ENCODE results near the gene XXYLT1.

Gene XXYLT1

GRCh38 chr3:195032106-195032759, 238.7 kb downstream of the XXYLT1 start:
- TF ChIP-seq, protein P1, sequence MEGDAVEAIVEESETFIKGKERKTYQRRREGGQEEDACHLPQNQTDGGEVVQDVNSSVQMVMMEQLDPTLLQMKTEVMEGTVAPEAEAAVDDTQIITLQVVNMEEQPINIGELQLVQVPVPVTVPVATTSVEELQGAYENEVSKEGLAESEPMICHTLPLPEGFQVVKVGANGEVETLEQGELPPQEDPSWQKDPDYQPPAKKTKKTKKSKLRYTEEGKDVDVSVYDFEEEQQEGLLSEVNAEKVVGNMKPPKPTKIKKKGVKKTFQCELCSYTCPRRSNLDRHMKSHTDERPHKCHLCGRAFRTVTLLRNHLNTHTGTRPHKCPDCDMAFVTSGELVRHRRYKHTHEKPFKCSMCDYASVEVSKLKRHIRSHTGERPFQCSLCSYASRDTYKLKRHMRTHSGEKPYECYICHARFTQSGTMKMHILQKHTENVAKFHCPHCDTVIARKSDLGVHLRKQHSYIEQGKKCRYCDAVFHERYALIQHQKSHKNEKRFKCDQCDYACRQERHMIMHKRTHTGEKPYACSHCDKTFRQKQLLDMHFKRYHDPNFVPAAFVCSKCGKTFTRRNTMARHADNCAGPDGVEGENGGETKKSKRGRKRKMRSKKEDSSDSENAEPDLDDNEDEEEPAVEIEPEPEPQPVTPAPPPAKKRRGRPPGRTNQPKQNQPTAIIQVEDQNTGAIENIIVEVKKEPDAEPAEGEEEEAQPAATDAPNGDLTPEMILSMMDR (IDR thresholded peaks at IDR 0.05; ENCODE audit: extremely low read depth, insufficient read depth, missing control alignments): no peak
- no peak for DNase-seq (ENCODE audit: low spot score)
- in situ Hi-C loops (cut with MboI; ENCODE audit: low pct_unique_long_range_greater_than_20kb, low sequenced_read_pairs, unreplicated experiment): no loop called here

DNA sequence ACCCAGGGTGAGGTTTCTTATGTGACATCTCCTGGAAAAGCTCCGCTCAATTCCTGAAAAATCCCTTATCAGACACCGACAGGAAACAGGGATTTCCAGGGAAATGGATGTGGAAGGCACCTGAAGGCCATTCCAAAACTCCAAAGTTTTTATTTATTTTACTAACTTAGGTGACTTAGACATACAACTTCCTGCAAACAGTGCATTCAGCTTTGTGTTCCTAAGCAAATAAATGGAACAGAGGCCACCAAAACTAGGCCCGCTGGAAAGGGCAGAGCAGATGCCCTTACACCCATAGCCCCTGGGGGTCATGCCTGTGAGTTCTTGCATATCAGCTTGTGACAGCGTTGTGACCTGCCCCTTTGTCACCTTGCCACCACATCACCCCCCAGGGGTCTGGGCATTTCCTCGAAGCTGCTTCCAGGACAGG, 239.4 kb downstream of the XXYLT1 start:
- in situ Hi-C loops (cut with MboI; ENCODE audit: low pct_unique_long_range_greater_than_20kb, low sequenced_read_pairs, unreplicated experiment): no loop called here
- TF ChIP-seq, protein P1 (IDR thresholded peaks at IDR 0.05; ENCODE audit: extremely low read depth, insufficient read depth, missing control alignments): no peak

DNA sequence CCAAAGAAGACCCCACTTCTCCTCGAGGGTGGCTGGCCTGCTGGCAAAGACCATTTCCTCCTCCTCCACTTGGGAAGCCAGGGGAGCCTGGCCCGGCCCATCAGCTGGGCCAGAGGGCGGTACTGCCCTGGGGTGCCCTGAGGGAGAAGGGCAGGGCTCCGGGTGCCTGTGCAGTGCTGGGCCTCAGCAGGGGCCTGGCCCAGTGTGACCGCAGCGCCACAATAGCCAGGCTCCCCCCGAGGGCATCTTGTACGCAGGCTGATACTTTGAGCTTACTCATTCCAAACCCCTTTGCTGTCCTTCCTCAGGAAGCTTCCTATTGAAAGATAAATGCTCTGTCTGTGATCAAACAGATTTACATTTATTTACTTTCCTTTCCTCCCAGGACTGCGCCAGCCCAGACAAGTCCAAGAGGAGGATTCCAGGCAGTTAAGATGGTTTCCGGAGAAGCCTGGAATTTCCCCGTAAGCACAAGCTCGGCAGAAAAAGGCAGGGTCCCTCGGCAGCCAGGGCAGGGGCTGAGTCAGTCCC, 240.1 kb downstream of the XXYLT1 start:
- no peak for DNase-seq (ENCODE audit: low spot score)
- in situ Hi-C loops (cut with MboI; ENCODE audit: low pct_unique_long_range_greater_than_20kb, low sequenced_read_pairs, unreplicated experiment): no loop called here
- TF ChIP-seq, protein P1 (IDR thresholded peaks at IDR 0.05; ENCODE audit: extremely low read depth, insufficient read depth, missing control alignments): no peak

More for the DNA sequence above, 239.4 kb downstream of the XXYLT1 start:
- DNase-seq (ENCODE audit: low spot score): no peak

- TF ChIP-seq, protein P1 (IDR thresholded peaks at IDR 0.05; ENCODE audit: extremely low read depth, insufficient read depth, missing control alignments): no peak
- in situ Hi-C loops (cut with MboI; ENCODE audit: low pct_unique_long_range_greater_than_20kb, low sequenced_read_pairs, unreplicated experiment): no loop called here
Observed at GRCh38 chr3:195028877-195029606, 241.9 kb downstream of the XXYLT1 start.

DNA sequence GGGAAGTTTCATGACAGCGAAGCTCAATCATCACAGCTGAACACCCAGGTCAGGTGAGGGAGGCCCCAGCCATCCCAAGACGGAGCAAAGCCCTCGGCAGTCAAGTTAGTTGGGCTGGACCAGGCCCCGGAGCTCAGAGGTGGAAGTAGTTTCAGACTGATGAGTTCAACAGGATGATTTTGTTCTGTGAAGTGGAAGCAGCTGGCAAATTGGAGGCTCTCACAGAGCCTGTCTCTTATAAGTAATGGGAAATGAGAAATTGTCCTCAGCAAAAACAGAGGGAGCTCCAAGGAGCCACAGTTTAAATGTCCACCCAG, 245.1 kb downstream of the XXYLT1 start:
- no peak for DNase-seq (ENCODE audit: low spot score)
- TF ChIP-seq, protein P1 (IDR thresholded peaks at IDR 0.05; ENCODE audit: extremely low read depth, insufficient read depth, missing control alignments): no peak
- in situ Hi-C loops (cut with MboI; ENCODE audit: low pct_unique_long_range_greater_than_20kb, low sequenced_read_pairs, unreplicated experiment): no loop called here

More at GRCh38 chr3:195028877-195029606, 241.9 kb downstream of the XXYLT1 start:
- DNase-seq (ENCODE audit: low spot score): no peak

GRCh38 chr3:195025056-195025883, 245.7 kb downstream of the XXYLT1 start:
- in situ Hi-C loops (cut with MboI; ENCODE audit: low pct_unique_long_range_greater_than_20kb, low sequenced_read_pairs, unreplicated experiment): no loop called here
- TF ChIP-seq, protein P1 (IDR thresholded peaks at IDR 0.05; ENCODE audit: extremely low read depth, insufficient read depth, missing control alignments): no peak
- no peak for DNase-seq (ENCODE audit: low spot score)
